ENCODE data around the gene PHTF2.

DNA sequence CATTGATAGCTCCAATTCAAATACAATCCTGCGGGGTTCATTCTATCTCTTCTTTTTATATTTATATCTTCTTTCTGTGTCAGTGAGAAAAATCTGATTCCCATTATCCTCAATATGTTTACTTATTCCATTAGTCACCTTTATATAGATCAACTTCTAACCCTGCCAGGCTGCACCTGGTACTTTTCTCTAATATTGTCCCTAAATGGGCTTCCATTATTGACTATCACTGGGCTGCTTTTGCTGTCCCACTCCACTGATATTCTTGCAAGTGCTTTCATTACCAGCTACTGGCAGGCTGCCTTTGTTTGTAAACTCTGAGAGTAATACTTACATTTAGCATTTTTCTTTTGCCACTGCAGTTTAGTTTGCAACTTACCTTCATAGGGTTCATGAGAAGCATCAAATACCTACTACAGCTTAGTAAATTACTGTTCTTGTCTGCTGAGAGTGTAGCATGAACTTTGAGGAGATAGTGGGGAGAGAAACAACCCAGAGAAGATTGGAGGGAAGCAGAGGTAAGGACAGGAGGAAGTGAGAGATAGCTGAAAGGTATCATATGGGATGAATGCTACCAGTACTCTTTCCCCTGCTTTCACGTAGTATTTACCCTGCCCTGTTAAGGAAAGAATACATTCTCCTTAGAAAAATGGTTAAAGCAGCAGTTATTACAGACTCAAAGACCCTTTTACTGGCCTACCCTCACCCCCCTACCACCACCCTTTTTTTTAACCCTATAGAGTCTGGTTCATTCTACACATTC is 119.1 kb downstream of the PHTF2 start:
- no peak for TF ChIP-seq POLR2AphosphoS5 (IDR thresholded peaks at IDR 0.05; ENCODE audit: insufficient read depth, low read depth, low read length)
- TF ChIP-seq POLR2A (IDR thresholded peaks at IDR 0.05; ENCODE audit: low read depth, low read length) = no peak
- TF ChIP-seq, protein P1, sequence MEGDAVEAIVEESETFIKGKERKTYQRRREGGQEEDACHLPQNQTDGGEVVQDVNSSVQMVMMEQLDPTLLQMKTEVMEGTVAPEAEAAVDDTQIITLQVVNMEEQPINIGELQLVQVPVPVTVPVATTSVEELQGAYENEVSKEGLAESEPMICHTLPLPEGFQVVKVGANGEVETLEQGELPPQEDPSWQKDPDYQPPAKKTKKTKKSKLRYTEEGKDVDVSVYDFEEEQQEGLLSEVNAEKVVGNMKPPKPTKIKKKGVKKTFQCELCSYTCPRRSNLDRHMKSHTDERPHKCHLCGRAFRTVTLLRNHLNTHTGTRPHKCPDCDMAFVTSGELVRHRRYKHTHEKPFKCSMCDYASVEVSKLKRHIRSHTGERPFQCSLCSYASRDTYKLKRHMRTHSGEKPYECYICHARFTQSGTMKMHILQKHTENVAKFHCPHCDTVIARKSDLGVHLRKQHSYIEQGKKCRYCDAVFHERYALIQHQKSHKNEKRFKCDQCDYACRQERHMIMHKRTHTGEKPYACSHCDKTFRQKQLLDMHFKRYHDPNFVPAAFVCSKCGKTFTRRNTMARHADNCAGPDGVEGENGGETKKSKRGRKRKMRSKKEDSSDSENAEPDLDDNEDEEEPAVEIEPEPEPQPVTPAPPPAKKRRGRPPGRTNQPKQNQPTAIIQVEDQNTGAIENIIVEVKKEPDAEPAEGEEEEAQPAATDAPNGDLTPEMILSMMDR (IDR thresholded peaks at IDR 0.05; ENCODE audit: extremely low read depth in 1 of 2, insufficient read depth in 1 of 2, low read depth in 1 of 2, low read length in 2 of 2) = no peak
- TF ChIP-seq EZH2 (IDR thresholded peaks at IDR 0.05; ENCODE audit: borderline replicate concordance, low read depth, low read length, severe bottlenecking) = no peak
- TF ChIP-seq JUN (IDR thresholded peaks at IDR 0.05; ENCODE audit: borderline replicate concordance, insufficient read depth, insufficient read length, low read depth) = no peak
- TF ChIP-seq GATA2 (IDR thresholded peaks at IDR 0.05; ENCODE audit: insufficient read depth, insufficient read length, low read depth, low read length) = no peak
- no peak for TF ChIP-seq MYC (IDR thresholded peaks at IDR 0.05; ENCODE audit: low read depth, low read length)
